Fibroblast of peridontal ligament (primary cell): ENCODE results near the gene CYRIA.

Experiments
- DNase-seq: peaks from one replicate; pipeline ENCODE4 v3.0.0-alpha.2; 2010; ENCODE audit errors: extremely low read depth

CYRIA gene

GRCh38 chr2:16669388-16669787 is 3.8 kb upstream of the CYRIA start:
- no peak for DNase-seq

GRCh38 chr2:16666449-16666801 is 791 bp upstream of the CYRIA start:
- DNase-seq: peak; percentile 38

- no peak for DNase-seq
Observed at GRCh38 chr2:16664809-16665747, 556 bp downstream of the CYRIA start.

- DNase-seq: peak; percentile 89
Observed at GRCh38 chr2:16664052-16664731, 1.4 kb downstream of the CYRIA start.

- DNase-seq: no peak
Observed at GRCh38 chr2:16663121-16663905, 2.3 kb downstream of the CYRIA start.

DNA sequence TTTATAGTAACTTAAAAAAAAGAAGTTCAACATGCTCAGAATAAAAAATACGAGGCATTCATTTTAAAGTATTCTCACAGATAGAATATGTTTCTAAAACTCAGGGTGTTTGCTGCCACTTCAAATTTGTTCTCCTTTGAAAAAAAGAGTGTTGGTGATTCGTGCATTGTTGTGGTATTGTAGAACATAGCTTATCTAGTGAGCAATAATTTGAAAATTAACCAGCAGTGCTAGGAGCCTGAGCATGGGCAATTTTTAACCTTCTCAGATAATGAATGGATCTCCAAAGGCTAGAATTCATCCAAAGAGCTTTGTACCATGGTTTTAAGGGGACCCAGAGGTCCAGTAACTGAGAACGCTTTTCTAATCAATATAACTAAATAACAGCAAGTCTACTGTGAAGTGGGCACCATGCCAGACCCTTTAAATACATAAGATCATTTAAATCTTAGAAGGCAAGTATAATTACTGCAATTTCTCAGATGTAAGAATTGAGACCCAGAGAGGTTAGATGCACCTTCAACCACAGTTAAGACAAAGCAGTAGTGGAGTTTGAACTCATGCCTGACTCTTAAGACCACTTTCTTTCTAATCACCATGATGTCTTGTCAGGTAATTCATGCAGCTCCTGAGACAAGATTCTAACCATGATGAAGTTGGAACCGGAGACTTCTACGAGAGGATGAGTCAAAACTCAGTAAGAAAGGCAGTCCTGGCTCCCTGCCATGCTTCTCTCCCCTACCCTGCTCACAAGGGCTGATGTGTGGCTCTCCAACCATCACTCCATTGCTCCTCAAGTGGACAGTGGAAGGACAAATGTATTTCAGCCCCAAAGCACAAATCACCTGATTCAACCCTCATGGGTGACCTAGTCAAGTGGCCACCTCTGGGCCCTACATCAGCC is 3.4 kb downstream of the CYRIA start:
- DNase-seq: no peak

DNA sequence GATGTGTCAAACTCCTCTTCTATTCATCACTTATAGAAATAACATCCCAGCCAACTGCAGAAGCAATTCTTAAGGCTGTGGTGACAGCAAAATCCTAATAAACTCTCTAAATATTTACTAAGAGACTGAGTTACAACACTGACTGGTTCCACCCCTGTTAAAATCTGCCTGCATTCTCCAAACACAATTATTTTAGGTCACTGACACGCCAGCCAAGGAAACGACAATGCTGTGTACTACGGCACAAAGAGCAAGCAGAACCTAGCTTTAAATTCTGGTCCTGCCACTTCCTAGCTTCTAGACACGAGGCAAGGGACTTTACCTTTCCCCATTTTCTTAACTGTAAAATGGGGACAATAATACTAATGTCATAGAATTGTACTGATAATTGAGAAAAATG is 4.1 kb downstream of the CYRIA start:
- DNase-seq: no peak

GRCh38 chr2:16660556-16660955 is 5.1 kb downstream of the CYRIA start:
- no peak for DNase-seq

DNA sequence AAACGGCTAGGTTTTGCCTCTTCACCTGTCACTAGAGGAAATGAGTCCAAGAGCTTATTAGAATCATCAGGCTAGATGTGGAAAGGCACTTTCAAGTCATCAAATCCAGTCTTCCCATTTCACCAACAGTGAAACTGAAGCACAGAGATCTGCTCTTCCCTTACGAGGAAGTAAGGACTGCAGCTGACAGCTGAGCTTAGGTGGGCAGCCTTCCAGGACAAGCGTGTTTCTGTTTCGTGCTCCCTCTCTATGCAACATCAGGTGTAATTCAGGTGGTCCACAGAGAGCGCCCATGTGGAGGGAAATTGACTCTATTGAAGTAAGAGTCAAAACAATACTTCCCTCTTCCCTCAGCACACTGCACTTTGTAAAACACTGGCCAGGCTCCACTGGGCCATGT is 5.5 kb downstream of the CYRIA start:
- no peak for DNase-seq

- DNase-seq: no peak
Observed at GRCh38 chr2:16658076-16658739, 7.4 kb downstream of the CYRIA start.

DNA sequence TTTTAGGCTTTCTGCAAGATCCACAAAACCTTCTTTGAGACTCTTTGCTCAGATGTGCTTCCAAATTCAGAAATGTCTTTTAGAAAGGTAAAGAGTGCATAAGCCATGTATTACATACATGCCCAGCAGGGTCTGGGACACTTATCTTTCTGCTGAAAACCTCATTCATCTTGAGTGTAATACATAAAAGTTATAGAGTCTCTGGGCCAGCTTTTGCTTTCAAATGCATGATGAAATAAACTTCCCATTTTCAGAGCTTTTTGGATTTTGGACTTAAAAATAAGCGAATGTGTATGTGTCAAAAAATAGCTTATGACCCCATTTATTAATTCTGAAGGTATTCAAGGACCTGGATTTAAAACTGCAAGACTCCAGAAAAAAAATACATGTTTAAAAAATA is 8.0 kb downstream of the CYRIA start:
- no peak for DNase-seq

- no peak for DNase-seq
Observed at GRCh38 chr2:16656784-16657391, 8.7 kb downstream of the CYRIA start.

DNA sequence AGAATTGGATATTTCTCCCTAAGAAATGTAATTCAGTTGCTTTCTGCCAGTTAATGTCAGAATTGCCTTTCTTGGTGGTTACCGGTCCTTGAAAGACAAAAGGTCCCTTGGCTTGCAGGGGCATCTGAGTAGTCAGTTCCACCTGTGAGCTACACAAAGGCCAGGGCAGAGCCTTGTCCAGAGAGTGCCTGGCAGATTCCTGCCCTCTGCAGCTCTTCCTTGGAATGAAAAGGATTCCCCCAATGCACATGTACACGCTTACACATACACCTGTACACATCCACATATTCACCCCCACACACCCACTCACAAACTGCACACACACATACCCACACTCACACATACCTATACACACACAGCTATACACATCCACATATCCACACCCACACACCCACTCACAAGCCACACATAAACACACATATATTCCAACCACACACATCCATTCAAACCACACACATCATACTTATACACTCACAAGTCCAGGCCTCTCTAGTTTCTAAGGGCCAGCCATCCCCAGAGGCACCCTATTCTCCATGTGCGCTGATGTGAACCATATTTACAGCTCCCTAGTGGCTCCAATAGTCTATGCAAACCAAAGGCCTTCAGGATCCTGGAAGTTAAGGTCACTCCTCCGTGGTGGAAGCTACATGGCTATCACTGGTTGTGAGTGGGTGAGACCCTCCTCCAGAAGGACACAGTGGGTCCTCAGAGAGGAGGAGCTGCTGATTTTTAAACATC is 9.6 kb downstream of the CYRIA start:
- no peak for DNase-seq

- no peak for DNase-seq
Observed at GRCh38 chr2:16655445-16655837, 10.2 kb downstream of the CYRIA start.

DNA sequence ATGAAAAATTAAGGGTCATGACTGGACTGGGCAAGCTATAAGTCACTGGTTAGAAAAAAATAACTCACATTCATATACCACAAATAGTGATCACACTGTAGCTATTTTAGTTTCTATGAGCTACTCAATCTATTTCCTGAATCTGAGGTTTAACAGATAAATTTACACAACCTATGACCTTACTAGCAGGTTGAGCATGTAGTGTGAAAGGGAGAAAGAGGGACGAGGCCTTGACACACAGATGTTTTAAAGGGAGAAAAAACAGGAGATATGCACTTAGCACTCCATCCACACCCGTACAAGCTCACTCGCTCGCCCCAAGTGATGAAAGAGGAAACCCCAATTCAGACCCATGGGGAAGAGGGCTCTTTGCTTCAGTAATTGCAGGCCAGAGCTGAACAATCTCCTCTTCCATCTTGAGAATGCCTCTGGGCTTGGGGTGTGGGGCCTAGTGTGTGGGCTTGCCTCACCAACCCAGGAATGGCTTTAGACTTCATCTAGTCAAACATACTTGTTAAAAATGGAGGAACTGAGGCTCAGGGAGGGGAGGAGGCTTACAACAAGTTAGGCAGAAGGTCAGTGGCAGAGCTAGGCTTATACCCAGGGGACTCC is 10.7 kb downstream of the CYRIA start:
- DNase-seq: no peak

GRCh38 chr2:16653799-16654198 is 11.8 kb downstream of the CYRIA start:
- no peak for DNase-seq

DNA sequence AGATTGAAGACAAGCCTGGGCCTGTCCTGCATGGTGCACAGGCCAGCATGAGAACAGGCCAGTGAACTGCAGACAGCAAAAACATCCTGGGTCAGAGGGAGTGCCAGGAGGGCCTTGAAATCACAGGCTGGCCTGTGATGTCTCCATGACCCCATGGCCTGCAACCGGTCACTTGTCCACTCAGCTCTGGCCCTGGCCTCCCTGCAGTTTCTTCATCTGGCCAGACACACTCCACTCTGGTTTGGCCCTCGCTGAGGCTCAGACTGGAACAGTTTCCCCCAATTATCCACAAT is 12.6 kb downstream of the CYRIA start:
- no peak for DNase-seq

- peak; percentile 47 for DNase-seq
Observed at GRCh38 chr2:16652296-16653082, 13.1 kb downstream of the CYRIA start.
